C4-2B (cell line): Measurements from ENCODE around the gene DNAH14.

Experiments
- CTCF ChIP-seq: fragments of 450-650 bp; conservative IDR thresholded peaks from 2 replicates; pipeline ENCODE4 v1.5.1; 2017; ENCODE audit warnings: mild to moderate bottlenecking
- ZFX ChIP-seq: fragments of 450-650 bp; IDR thresholded peaks from 2 replicates; pipeline ENCODE4 v1.6.1; 2017

- no peak for TF ChIP-seq CTCF
- no peak for TF ChIP-seq ZFX
These were observed 501.8 kb downstream of the DNAH14 start for GRCh38 chr1:225431081-225431863.
